HS-27A (cell line): ENCODE results near the gene EFCC1.

Experiments used
- DNase-seq: peaks from one replicate; pipeline ENCODE4 v3.0.0-alpha.2; 2012; ENCODE audit warnings: low read depth, missing footprints

The EFCC1 gene

DNA sequence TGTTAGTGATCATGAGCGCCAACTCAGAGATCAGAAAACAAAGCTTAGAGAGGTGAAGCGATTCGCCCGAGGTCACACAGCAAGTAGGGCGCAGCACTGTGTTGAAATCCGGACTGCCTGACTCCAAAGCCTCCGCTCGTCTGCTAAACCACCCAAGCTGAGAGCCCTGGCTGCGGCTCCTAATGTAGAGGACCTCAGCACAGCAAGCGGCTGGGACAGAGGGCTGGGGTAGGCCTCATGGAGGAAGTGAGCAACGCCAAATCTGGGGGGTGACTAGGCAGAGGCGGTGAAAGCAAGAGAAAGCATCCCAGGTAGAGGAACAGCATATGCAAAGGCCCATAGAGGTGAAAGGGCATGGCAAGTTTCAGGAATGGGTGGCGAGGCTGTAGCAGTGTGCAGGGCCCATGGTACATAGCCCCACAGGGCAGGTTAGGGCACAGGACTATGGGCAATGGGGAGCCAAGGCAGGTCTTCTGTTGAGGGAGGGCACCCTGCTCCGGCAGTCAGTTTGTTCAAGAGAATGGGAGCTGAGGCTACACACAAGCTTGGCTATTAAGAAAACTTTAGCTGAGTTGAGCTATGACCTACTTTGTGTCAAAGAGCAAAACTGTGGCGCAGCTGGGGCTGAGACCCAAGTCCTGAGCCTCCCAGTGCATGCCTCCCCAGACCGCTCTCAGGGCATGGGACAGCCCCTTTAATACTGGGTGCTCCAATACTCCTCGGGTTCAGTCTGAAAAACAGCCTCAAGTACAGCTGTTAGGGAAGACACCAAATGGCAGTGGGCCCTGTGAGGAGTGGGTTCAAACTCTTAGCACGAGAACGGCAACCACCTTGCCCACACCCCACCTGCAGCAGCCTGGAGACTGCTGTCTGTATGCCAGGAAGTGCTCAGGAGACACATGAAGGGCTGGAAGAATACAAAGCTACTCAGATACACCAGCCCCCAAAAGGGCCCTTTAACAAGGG, 6.2 kb upstream of the EFCC1 start:
- DNase-seq, result no peak

DNA sequence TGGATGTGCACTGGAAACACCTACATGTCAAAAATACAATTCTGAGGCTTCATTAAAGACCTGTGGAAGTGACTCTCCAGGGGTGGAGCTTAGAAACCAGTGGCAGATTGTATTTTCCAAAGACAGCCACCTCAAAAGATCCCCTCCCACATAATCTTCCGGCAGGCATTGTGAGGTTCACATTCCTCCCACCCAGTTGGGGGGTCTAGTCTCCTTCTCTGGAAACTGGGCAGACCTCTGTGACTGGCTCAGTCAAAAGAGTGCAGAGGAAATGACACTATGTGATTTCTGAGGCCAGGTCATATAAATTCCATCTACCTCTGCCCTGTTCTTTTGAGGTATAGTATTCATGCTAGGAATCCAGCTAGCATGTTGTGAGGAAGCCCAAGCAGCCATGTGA, 5.4 kb upstream of the EFCC1 start:
- DNase-seq, result no peak

DNA sequence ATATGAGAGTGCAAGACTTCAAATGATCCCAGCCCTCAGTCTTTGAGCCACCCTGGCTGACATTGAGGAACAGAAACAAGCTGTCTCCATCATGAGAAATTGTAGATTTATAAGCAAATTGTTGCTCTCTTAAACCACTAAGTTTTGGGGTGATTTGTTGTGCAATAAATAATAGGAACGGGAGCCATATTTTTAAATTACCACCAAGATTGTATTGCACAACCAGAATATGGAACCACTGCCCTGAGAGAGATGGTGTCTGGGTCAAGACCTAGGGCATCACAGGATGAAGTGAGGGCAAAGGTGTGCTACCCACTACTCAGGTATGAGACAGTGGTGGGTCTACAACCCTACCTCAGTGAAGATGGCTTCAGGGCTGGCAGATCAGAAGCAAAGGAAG, 4.9 kb upstream of the EFCC1 start:
- no peak for DNase-seq

DNA sequence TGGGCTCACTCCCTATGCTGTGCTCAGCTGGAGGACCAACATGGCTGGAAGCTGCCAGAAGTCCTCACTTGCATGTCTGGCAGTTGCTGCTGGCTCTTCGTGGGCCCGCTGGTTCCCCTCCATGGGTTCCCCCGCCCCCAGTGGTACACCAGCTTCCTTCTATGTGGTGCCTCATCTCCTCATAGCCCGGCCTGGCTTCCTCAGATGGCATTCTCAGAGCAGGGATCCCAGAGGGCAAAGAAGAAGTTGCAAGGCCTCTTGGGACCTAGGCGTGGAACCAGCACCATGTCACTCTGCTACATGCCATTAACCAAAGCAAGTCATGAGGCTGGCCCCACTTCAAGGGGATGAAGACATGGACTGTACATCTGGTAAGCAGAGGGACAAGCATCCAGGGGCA, 4.4 kb upstream of the EFCC1 start:
- no peak for DNase-seq

DNA sequence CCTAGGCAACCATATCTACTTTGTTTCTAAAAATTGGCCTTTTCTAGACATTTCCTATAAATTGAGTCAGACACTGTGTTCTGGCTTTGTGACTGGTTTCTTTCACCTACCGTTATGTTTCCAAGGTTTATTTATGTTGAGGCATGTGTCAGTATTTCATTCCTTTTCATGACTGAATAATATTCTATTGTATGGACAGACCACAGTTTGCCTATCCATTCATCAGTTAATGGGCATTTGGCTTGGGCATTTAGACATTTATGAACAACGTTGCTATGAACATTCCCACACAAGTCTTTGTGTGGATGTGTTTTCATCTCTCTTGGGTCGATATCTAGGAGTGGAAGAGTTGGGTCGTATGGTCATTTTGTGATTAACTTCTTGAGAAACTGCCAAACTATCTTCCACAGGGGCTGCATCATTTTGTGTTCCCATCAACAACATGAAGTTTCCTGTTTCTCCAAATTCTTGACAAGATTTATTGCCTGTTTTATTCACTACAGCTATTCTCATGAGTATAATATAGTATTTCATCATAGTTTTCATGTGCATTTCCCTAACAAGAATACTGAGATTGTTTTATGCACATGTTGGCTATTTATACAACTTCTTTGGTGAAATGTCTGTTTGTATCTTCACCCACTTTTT, 3.5 kb upstream of the EFCC1 start:
- no peak for DNase-seq

DNA sequence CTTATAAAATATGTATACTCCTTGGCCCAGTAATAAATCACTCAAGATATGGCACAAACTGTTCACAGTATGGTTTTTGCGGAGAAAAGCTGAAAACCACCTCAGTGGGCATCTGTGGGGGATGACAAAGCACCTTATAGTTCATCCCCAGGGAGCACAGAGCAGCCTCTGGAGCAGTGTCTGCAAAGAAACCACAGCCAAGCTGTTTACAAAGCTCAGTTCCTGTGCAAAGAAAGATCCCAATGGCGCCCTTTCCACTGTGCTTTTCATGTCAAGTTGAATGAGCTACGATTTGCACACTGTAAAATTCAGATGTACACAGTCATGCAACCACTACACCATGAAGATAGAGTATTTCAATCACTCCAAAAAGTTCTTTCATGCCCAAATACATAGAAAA, 2.5 kb upstream of the EFCC1 start:
- no peak for DNase-seq

DNA sequence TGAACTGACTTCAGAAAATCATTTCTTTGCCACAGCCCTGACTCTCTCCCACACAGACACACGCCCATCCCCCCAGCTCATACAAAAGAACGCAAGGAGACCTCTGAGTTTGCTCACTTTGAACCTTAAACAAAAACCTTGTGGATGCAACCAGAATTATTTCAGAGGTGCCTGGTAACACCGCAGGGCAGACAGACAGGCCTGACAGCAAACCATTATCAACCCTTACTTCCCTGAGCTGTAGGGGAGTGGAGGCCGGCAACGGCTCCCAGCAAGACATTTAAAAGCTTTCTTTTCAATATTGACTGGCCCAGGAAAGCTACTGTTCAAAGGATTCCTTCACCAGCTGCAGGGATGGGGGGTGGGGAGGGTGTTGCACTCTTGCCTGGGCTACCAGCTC, 2.0 kb upstream of the EFCC1 start:
- no peak for DNase-seq

DNA sequence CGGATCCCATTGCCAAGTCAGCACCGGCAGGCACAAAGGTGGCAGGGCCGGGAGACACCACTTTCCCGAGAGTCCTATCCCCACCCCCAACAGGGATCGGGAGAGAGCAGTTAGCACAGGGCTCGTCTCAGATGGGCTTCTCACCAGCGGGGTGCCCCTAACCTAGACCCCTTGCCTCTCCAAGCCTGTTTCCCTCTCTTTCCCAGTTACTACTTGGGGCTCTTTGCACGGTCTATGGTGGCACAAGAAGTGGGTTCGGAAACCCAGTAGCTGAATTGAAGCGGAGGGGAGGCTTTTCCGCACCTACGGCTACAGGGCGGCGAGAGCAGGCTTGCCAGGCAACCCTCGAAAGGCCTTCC, 383 bp upstream of the EFCC1 start:
- DNase-seq, result no peak

DNA sequence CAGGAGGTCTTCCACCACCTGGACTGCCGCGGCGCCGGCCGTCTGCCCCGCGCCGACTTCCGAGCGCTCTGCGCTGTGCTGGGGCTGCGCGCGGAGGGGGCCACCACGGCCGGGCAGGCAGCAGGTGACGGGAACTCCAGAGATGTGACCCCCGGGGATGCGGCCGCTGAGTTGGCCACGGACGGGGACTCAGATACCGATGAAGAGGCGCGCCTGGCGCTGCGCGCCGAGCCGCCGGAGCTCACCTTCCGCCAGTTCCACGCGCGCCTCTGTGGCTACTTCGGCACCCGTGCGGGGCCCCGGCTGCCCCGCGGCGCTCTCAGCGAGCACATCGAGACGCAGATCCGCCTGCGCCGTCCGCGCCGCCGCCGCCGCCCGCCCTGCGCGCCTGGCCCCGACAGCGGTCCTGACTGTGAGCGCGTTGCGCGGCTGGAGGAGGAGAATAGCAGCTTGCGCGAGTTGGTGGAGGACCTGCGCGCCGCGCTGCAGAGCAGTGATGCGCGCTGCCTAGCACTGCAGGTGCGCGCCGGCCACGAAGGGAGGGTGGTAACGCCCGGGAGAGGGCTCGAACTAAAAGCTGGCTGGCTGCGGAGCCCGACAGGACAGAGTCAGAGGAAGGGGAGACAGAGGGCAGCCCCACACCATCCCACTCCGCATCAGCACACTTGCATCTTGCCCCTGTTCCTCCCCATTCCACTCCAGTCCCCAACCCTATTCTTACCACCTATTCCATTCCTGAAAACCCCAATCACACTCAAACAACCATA, 885 bp downstream of the EFCC1 start:
- DNase-seq, result no peak

DNA sequence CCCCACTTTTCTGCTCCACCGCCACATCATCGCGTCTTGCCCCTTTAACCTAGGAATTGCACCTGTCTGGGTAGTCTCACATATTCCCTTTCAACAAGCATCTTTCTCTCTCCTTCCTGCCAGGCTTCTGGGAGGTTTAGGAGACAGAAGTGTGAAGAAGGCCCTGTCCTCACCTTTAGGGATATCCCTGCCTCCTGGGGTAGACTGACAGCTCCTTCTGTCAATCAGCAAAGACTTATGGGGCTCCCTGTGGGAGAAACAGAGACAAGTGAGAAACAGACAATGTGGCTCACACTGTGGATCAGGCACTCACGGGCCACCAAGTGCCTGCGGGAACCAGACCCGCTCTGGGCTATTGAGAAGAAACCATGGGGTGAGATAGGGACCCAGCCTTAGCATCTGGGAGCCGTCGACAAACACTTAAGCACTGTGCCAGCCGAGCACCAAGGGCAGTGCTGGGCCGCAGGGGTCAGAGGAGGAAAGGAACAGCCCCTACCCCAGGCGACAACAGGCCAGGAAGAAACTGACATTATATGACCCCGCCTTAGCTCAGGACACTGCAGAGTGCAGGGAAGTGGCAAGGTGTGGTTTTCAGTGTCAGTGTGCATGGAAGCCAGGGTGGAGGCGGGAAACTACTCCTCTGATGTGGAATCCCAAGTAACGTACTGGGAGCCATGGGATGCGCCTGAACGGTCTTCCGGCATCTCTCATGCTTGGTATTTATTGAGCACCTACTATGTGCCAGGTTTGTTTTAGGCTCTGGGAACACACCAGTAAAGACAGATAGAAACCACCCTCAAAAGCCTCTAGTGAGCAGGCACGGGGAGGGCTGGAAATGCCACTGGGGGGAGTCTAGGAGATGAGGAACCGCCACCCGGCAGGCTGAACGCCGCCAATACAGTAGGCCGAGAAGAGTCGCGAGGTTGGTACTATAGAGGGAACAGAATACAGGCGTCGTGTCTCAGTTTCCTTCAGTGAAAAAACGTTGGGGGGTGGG, 1.8 kb downstream of the EFCC1 start:
- DNase-seq, result no peak

DNA sequence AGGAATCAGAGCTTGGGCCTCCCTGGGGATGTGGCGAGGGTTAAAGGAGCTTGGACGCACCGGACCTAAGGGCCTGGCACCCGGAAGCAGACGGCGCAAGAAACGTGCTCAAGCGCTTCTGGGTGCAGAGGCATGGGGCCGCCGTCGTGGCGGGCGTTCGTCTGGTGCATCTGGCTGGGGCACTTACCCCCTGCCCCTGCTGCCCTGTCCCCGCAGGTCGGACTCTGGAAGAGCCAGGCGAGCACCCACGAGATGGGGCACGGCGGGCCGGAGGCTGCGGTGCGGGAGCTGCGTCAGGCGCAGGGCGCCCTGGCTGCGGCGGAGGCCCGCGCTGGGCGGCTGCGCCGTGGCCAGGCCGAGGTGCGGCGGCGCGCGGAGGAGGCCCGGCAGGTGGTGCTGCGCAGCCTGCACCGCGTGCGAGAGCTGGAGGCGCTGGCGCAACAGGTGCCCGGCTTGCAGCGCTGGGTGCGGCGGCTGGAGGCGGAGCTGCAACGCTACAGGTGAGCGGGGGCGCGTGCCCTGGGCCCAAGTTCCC, 2.5 kb downstream of the EFCC1 start:
- DNase-seq, result no peak

DNA sequence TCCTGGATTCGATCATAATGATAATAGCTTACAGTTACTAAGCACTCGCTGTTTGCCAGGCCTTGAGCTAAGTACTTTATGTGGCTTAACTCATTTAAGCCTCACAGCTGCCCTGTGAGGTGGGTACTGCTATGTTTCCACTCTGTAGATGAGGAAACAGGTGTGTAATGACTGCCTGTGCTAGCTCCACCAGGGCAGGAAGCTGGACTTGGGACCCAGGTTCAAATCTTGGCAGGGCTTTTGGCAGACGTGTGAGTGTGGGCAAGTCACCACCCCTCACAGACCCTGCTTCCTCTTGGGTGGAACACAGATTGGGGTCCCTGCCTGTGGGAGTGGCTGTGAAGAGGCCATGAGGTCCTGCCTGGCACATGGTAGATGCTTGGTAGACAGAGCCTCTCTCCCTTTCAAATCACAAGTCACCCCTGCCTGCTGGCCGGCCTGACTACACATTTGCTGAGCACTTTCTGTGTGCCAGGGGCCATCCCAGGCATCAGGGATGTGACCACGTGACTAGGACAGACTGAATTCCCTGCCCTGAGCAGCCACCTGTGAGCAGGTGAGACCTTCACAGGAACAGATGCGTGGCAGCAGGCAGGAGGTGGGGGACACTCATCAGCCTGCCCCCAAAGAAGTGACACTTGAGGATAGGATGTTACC, 3.7 kb downstream of the EFCC1 start:
- DNase-seq, result no peak

DNA sequence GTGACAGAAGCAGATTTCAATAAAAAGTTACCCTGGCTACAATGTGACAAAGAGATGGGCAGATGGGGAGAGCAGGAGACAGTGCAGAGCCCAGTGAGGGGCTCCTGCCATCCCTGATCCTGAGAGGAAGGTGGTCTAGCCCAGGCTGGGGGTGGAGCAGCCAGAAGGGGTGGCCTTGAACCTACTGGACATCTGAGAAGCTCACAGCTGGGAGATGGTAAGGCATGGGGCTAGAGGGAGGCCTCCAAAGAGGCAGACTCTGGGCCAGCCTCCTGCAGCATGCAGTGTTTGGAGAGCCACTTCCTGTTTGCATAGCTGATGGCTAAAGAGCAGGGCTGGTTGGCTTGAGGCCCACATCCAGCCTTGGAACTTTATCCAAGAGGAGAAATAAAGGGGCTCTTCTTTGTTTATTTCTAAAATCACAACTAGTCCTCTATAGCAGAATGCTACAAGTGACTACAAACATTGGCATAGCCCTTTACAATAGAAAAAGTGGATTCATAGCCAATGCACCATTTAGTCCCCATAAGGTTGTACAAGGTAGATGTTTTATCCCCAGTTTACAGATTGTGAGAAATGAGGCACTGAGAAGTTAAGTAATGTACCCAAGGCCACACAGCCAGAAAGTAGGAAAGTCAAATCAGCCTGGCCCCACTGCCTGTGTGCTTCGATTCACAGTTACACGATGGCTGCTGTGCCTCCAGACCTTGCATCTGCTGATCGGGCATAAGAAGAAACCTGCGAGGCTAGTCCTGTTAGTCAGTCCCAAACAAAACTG, 4.6 kb downstream of the EFCC1 start:
- DNase-seq, result no peak

DNA sequence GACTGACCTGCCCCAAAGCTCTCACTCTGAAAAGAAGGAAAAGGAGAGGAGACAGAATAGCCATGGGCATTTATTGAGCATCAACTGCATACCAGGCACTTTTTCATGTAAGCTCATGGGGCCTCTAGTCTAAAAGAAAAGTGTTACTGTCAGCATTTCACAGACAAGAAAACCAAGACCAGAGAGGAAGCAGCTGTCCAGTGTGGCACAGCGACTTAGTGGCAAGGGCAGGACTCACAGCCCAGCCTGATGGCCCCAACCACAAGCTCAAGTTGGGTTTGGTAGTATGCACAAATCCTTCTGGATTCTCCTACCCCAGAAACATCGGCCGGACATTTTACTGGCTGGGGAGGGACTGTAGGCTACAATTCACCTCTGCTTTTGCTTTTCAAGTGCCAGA, 5.8 kb downstream of the EFCC1 start:
- DNase-seq, result no peak

DNA sequence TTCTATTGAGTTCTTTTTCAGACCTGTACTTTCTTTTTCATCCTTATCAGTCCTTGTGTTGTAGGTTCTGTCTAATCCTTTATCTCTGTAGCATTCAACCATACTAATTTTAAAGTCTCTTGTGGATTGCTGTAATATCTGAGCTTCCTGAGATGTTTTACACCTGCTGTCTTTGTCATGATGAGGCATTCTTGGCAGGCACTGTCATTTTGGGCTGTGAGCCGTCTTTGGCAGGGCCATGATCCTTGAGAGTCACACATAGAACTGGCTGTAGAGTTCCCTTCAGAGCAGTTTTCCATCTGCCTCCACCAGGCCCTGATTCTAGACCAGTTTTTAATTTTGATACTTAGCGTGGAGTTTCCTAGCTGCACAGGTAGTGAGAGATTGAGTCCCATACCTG, 6.7 kb downstream of the EFCC1 start:
- DNase-seq, result no peak

DNA sequence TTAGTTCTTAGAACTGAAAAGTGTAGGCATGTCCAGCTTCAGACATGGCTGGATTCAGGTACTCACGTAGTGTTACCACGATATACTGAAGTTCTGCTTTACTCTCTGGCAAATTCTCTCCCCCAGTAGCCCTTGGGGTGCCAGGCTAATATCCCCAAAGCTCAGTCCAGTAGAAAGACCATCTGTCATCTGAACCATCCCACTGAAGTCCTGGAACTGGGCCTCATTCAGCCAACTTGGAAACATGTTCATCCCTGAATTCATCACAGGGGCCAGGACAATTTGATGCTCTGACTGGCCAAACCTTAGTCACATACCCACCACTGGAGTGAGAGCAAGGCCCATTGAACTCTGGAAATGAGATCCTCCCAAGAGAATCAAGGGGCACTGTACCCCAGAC, 8.2 kb downstream of the EFCC1 start:
- no peak for DNase-seq

DNA sequence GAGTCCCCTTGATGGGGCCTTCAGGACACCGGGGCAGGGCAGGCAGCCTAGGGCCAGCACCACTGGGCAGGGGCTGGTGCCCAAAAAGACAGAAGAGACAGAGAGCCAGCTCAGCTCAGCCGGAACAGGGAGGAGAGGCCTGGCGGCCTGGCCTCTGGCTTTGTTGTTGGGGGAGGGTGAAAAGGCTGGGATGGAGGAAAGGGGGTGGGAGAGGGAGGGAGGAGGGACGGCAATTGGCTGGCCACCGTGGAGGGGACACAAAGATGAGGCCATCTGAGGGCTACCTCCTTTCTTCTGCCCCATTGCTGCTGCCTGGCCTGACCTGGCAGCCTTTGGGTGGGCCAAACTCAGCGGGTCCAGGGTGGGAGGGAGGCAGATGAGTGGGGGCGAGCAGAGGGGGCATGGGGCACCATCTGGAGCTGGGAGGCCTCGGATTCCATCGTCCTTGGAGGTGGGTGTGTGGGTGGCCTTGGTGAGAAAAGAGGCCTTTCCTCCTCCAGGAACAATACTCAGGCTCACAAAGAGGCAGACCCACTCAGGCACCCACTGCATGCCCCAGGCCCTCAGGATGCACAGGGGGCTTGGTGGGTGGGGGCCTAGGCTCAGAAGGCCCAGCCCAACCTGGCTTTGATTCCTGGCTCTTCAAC, 9.3 kb downstream of the EFCC1 start:
- DNase-seq, result no peak

DNA sequence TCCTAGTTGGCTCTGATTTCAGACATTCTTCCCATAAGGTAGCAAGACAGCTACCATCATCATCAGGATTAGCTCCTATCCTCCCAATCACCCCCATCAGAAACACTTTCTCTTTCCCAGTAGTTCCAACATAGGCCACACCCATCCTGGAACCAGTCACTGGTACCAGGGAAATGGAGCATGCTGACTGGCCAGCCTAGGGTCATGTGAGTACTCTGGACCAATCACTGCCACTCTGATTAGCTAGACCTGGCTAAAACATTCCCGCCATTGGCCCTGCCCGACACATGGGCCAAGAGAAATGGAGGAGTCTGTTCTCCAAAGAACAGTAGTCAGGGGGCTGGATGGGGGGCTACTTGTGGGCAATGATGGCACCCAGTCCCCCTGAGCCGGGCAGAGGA, 12.4 kb downstream of the EFCC1 start:
- no peak for DNase-seq

DNA sequence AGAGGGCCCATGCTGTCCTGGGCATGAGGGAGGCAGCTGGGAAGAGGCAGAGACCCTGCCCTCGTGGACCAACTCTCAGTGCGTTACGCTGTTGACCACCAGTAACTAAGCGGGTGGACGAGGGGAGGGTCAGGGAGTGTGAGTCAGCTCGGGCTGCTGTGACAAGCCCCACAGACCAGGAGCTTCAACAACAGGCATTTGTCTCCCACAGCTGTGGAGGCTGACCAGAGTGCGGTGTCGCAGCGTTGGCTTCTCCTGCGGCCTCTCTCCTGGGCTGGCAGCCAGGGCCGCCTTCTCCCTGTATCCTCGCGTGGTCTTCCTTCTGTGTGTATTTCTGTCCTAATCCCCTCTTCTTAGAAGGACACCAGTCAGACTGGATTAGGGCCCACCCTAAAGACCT, 13.0 kb downstream of the EFCC1 start:
- DNase-seq, result no peak
